SK-N-SH (cell line): ENCODE data around the gene KCNJ5. TPM values are rescaled to one million over a fixed set of nuclear protein-coding genes. Genes with fewer than 3 reads are reported as not detected.

Experiments used
- CTCF ChIA-PET: fragments of 300-600, 350-600 bp; formaldehyde crosslinking; extraction: SDS; loops from one replicate; lab custom pipeline; 2021; lab: Yijun Ruan, JAX
- POLR2A ChIA-PET: fragments of 350-600 bp; sonication (Branson Sonifier 250); formaldehyde crosslinking; extraction: SDS; loops from one replicate; lab custom pipeline; 2020; ENCODE audit warnings: antibody characterized with exemption, inconsistent platforms; lab: Yijun Ruan, JAX
- DNase-seq: peaks from one replicate; pipeline ENCODE4 v3.0.0; 2012
- H2AFZ ChIP-seq: fragments of 200-600 bp; sonication (generic); 2 replicates; pipeline ENCODE4 v1.8.1; 2016; ENCODE audit warnings: antibody characterized with exemption, mild to moderate bottlenecking, low read depth
- H3F3A ChIP-seq: fragments of 200-600 bp; sonication (generic); replicated peaks from 2 replicates; pipeline ENCODE3; 2016; ENCODE audit warnings: antibody characterized with exemption, mild to moderate bottlenecking; ENCODE audit not compliant: insufficient read depth
- H3K27ac ChIP-seq, 2 experiments: fragments of 200-500 bp in 1 of 2; fragments of 200-600 bp in 1 of 2; sonication (Bioruptor generic) in 1 of 2; sonication (generic), shearing (Covaris generic) in 1 of 2; 2 replicates each; pipeline versions ENCODE4 v1.5.1 to v1.6.1; 2014 to 2016; ENCODE audit warnings: low read depth in 2 of 2, inconsistent platforms in 1 of 2, low read length in 1 of 2, mild to moderate bottlenecking in 1 of 2, mixed read lengths in 1 of 2
- H3K27me3 ChIP-seq: fragments of 200-600 bp; sonication (generic), shearing (Covaris generic); 2 replicates; pipeline ENCODE4 v1.6.1; 2016; ENCODE audit warnings: mixed run types; ENCODE audit not compliant: insufficient read depth
- H3K36me3 ChIP-seq, 2 experiments: fragments of 200-500 bp in 1 of 2; fragments of 200-600 bp in 1 of 2; sonication (Bioruptor generic) in 1 of 2; sonication (generic) in 1 of 2; replicated peaks in 1 of 2; 2 replicates each; pipeline versions ENCODE3 to v1.5.1; 2014 to 2016; ENCODE audit warnings: low read length in 1 of 2, mild to moderate bottlenecking in 1 of 2; ENCODE audit not compliant: insufficient read depth in 2 of 2, control insufficient read depth in 1 of 2
- H3K4me1 ChIP-seq, 2 experiments: fragments of 200-500 bp in 1 of 2; fragments of 200-600 bp in 1 of 2; sonication (Bioruptor generic) in 1 of 2; sonication (generic), shearing (Covaris generic) in 1 of 2; 2 replicates each; pipeline versions ENCODE4 v1.5.1 to v1.6.1; 2014 to 2016; ENCODE audit warnings: low read depth in 1 of 2, low read length in 1 of 2, mixed run types in 1 of 2; ENCODE audit not compliant: insufficient read depth in 2 of 2, control insufficient read depth in 1 of 2
- H3K4me2 ChIP-seq: fragments of 200-600 bp; sonication (generic), shearing (Covaris generic); 2 replicates; pipeline ENCODE4 v1.6.1; 2017; ENCODE audit warnings: mixed run types
- H3K4me3 ChIP-seq, 2 experiments: fragments of 200-500 bp in 1 of 2; fragments of 200-600 bp in 1 of 2; sonication (Bioruptor generic) in 1 of 2; sonication (generic), shearing (Covaris generic) in 1 of 2; 2 replicates each; pipeline versions ENCODE4 v1.5.1 to v1.8.1; 2014 to 2016; ENCODE audit warnings: low read depth in 2 of 2, inconsistent platforms in 1 of 2, low read length in 1 of 2, mild to moderate bottlenecking in 1 of 2, mixed read lengths in 1 of 2, moderate library complexity in 1 of 2
- H3K79me2 ChIP-seq: fragments of 200-600 bp; sonication (generic); 2 replicates; pipeline ENCODE4 v1.8.1; 2017; ENCODE audit warnings: mild to moderate bottlenecking; ENCODE audit not compliant: insufficient read depth
- H3K9ac ChIP-seq: fragments of 200-600 bp; sonication (generic); 2 replicates; pipeline ENCODE4 v1.6.1; 2017; ENCODE audit warnings: mixed run types
- H3K9me2 ChIP-seq: fragments of 200-600 bp; sonication (generic); 2 replicates; pipeline ENCODE4 v1.6.1; 2017; ENCODE audit warnings: mixed run types
- H3K9me3 ChIP-seq: fragments of 200-600 bp; sonication (generic); 2 replicates; pipeline ENCODE4 v1.6.1; 2017; ENCODE audit warnings: mixed run types, mild to moderate bottlenecking, moderate library complexity
- H4K20me1 ChIP-seq: fragments of 200-600 bp; sonication (generic); 2 replicates; pipeline ENCODE4 v1.6.1; 2017; ENCODE audit warnings: mild to moderate bottlenecking, mixed run types; ENCODE audit not compliant: insufficient read depth
- CTCF ChIP-seq: fragments of 200-600 bp; sonication (generic); IDR thresholded peaks from 2 replicates; pipeline ENCODE4 v1.6.1; 2017; ENCODE audit warnings: antibody characterized with exemption, mild to moderate bottlenecking, moderate library complexity
- EP300 ChIP-seq, 2 experiments: IDR thresholded peaks; 2 replicates each; pipeline versions ENCODE4 v1.4.0 to v1.6.1; 2012; ENCODE audit warnings: borderline replicate concordance in 1 of 2, low read depth in 1 of 2, low read length in 1 of 2
- FOSL2 ChIP-seq: IDR thresholded peaks from 2 replicates; pipeline ENCODE4 v1.4.0; 2012; ENCODE audit warnings: low read depth, mild to moderate bottlenecking, moderate library complexity, borderline replicate concordance
- FOXJ3 ChIP-seq: sonication (generic); formaldehyde crosslinking; IDR thresholded peaks from 2 replicates; pipeline ENCODE4 v1.5.1; 2020; ENCODE audit warnings: mild to moderate bottlenecking, missing genetic modification reagents
- FOXM1 ChIP-seq: IDR thresholded peaks from 2 replicates; pipeline ENCODE4 v1.4.0; 2012; ENCODE audit warnings: low read depth, mild to moderate bottlenecking
- GABPA ChIP-seq: IDR thresholded peaks from 2 replicates; pipeline ENCODE4 v1.4.0; 2012; ENCODE audit warnings: low read depth, mild to moderate bottlenecking
- GATA2 ChIP-seq: sonication (generic); formaldehyde crosslinking; IDR thresholded peaks from 2 replicates; pipeline ENCODE4 v1.5.0; 2020; ENCODE audit warnings: mild to moderate bottlenecking, missing genetic modification reagents
- JUND ChIP-seq: IDR thresholded peaks from 2 replicates; pipeline ENCODE4 v1.4.0; 2012
- MXI1 ChIP-seq: IDR thresholded peaks from 2 replicates; pipeline ENCODE4 v1.6.1; 2012; ENCODE audit warnings: mild to moderate bottlenecking, low read depth, low read length, improper control_type of control experiment
- NRF1 ChIP-seq: IDR thresholded peaks from 2 replicates; pipeline ENCODE4 v1.6.1; 2012; ENCODE audit warnings: low read depth, mild to moderate bottlenecking, low read length
- POLR2AphosphoS5 ChIP-seq: IDR thresholded peaks from 2 replicates; pipeline ENCODE4 v1.6.1; 2012; ENCODE audit warnings: low read depth, low read length
- RAD21 ChIP-seq: IDR thresholded peaks from 2 replicates; pipeline ENCODE4 v1.6.1; 2012; ENCODE audit warnings: mild to moderate bottlenecking, low read length
- RCOR1 ChIP-seq: fragments of 150-350 bp; IDR thresholded peaks from 2 replicates; pipeline ENCODE4 v1.6.1; 2017; ENCODE audit warnings: antibody characterized with exemption, low read length
- RXRA ChIP-seq: IDR thresholded peaks from 2 replicates; pipeline ENCODE4 v1.4.0; 2012; ENCODE audit warnings: low read depth, mild to moderate bottlenecking, borderline replicate concordance
- SIN3A ChIP-seq: IDR thresholded peaks from 2 replicates; pipeline ENCODE4 v1.6.1; 2012; ENCODE audit warnings: low read depth, mild to moderate bottlenecking, low read length, moderate library complexity, borderline replicate concordance
- SMC3 ChIP-seq: IDR thresholded peaks from 2 replicates; pipeline ENCODE4 v1.6.1; 2012; ENCODE audit warnings: low read depth, low read length, improper control_type of control experiment
- TCF12 ChIP-seq: IDR thresholded peaks from 2 replicates; pipeline ENCODE4 v1.4.0; 2012
- TEAD4 ChIP-seq: IDR thresholded peaks from 2 replicates; pipeline ENCODE4 v1.4.0; 2012; ENCODE audit warnings: mild to moderate bottlenecking, borderline replicate concordance; ENCODE audit not compliant: insufficient read depth
- USF1 ChIP-seq: IDR thresholded peaks from 2 replicates; pipeline ENCODE4 v1.4.0; 2012; ENCODE audit warnings: low read depth, borderline replicate concordance
- ZBTB33 ChIP-seq: IDR thresholded peaks from 2 replicates; pipeline ENCODE4 v1.4.0; 2012; ENCODE audit warnings: low read depth, borderline replicate concordance
- WGBS: methylation state at CpG from one replicate; pipeline ENCODE4 v1.1.6; 2017; ENCODE audit warnings: low lambda C conversion rate; 5-methylcytosine and 5-hydroxymethylcytosine counted together
- polyA plus RNA-seq, 3 experiments: library from polyadenylated mRNA; depleted of rRNA; stranded (reverse); fragments of >200 nt; gene quantifications; 2 replicates each; pipeline ENCODE4 v1.2.3, GENCODE V29; 2012

Gene KCNJ5
- polyA plus RNA-seq, 1 of the 3 experiments (the other 2 are of a cell fraction): 0.03 TPM

GRCh38 chr11:128882451-128882850 lies 8.7 kb upstream of the KCNJ5 start:
- H3K4me3 ChIP-seq: no peak overlapping the region
- no peak overlapping the region for H3K4me2 ChIP-seq
- no peak overlapping the region for H2AFZ ChIP-seq
- H3K27me3 ChIP-seq: peaks cover 6% of the 10 kb centered on the region; the same call in 1 of the 2 replicates
- H3K27ac ChIP-seq: no peak overlapping the region
- H3K9ac ChIP-seq: no peak overlapping the region
- CTCF ChIA-PET: interaction anchor here (0.9 to 4.9 kb wide), 3 partner anchors 74 to 725 kb away, joined by 3 to 61 read pairs (median 3); no protein-coding TSS in a partner anchor
- POLR2A ChIA-PET: no interaction called here
- no peaks in the 10 kb centered on the region for H3K9me2 ChIP-seq
- H3F3A ChIP-seq: no peaks in the 10 kb centered on the region
- no peak for DNase-seq
- H3K36me3 ChIP-seq: no peaks in the 10 kb centered on the region
- H3K9me3 ChIP-seq: no peaks in the 10 kb centered on the region
- no peaks in the 10 kb centered on the region for H4K20me1 ChIP-seq
- WGBS: 43% methylated on average over 5 of the region's 5 CpGs
- TF ChIP-seq RCOR1 (no peak), NRF1 (no peak), USF1 (no peak), RAD21 (no peak), SMC3 (no peak)
- TF ChIP-seq, all 33 proteins: peak for 0
- no peaks in the 10 kb centered on the region; a peak in 1 of 4 replicates for H3K4me1 ChIP-seq
- H3K79me2 ChIP-seq: no peaks in the 10 kb centered on the region

- no peak overlapping the region for H2AFZ ChIP-seq
- POLR2A ChIA-PET: no interaction called here
- no peaks in the 10 kb centered on the region for H3F3A ChIP-seq
- H3K9me3 ChIP-seq: no peaks in the 10 kb centered on the region
- H4K20me1 ChIP-seq: no peaks in the 10 kb centered on the region
- CTCF ChIA-PET: interaction anchor here (1.1 to 13.1 kb wide), 18 partner anchors 9 to 713 kb away, joined by 3 to 872 read pairs (median 11); partner anchors contain the start of gene TP53AIP1
- no peaks in the 10 kb centered on the region for H3K79me2 ChIP-seq
- no peaks in the 10 kb centered on the region; a peak in 1 of 4 replicates for H3K4me1 ChIP-seq
- no peak overlapping the region for H3K4me3 ChIP-seq
- DNase-seq: no peak
- H3K36me3 ChIP-seq: no peaks in the 10 kb centered on the region
- WGBS: 50% methylated on average over 4 of the region's 4 CpGs
- no peak overlapping the region for H3K9ac ChIP-seq
- H3K9me2 ChIP-seq: no peaks in the 10 kb centered on the region
- no peak overlapping the region for H3K4me2 ChIP-seq
- peaks cover 6% of the 10 kb centered on the region; the same call in 1 of the 2 replicates for H3K27me3 ChIP-seq
- TF ChIP-seq JUND (no peak), SIN3A (no peak), FOXJ3 (no peak), TCF12 (no peak), RCOR1 (no peak), FOSL2 (no peak), RXRA (no peak), GATA2 (no peak), GABPA (no peak), MXI1 (no peak), POLR2AphosphoS5 (no peak), ZBTB33 (no peak), CTCF (no peak), SMC3 (no peak), TEAD4 (no peak), FOXM1 (no peak), EP300 (IDR thresholded peaks at IDR 0.05; ENCODE audit: borderline replicate concordance in 1 of 2, low read depth in 1 of 2, low read length in 1 of 2) (no peak)
- no peak overlapping the region for H3K27ac ChIP-seq
These were observed 7.1 kb upstream of the KCNJ5 start for GRCh38 chr11:128884054-128884453.
